Measurements from ENCODE around the gene LAG3. TPM values are rescaled to one million over a fixed set of nuclear protein-coding genes. Genes with fewer than 3 reads are reported as not detected.

LAG3 gene
- polyA plus RNA-seq, 1 of the 3 experiments (the other 2 are of a cell fraction): 0.72 TPM

DNA sequence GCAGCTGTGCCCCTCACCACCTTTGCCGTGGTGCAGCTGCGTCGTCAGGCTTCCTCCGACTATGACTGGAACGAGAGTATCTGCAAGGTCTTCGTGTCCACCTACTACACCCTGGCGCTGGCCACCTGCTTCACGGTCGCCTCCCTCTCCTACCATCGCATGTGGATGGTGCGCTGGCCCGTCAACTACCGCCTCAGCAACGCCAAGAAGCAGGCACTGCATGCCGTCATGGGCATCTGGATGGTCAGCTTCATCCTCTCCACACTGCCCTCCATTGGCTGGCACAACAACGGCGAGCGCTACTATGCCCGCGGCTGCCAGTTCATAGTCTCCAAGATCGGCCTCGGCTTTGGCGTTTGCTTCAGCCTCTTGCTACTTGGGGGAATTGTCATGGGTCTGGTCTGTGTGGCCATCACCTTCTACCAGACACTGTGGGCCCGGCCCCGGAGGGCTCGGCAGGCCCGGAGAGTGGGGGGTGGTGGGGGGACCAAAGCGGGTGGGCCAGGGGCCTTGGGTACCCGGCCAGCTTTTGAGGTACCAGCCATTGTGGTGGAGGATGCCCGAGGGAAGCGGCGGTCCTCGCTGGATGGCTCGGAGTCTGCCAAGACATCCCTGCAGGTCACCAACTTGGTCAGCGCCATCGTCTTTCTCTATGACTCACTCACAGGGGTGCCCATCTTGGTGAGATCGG, 51.9 kb downstream of the LAG3 start:
- WGBS (ENCODE audit: low lambda C conversion rate): 95% methylated on average over 33 of the region's 37 CpGs
- DNase-seq: no peak
- Histone ChIP-seq H4K20me1 (ENCODE audit: insufficient read depth) (no peaks in the 10 kb centered on the region), H3K9ac (no peak overlapping the region), H3K9me2 (no peaks in the 10 kb centered on the region), H3K4me1 (ENCODE audit: control insufficient read depth in 1 of 2, insufficient read depth in 2 of 2, low read depth in 1 of 2, low read length in 1 of 2) (peaks cover 24 to 64% of the 10 kb centered on the region in 2 experiments; a peak in 3 of 4 replicates), H3K79me2 (ENCODE audit: insufficient read depth) (peaks cover 13% of the 10 kb centered on the region), H3K9me3 (no peaks in the 10 kb centered on the region), H3K36me3 (replicated peaks in 1 of 2; ENCODE audit: control insufficient read depth in 1 of 2, insufficient read depth in 2 of 2, low read length in 1 of 2) (no peaks in the 10 kb centered on the region), H3K4me2 (no peak overlapping the region), H2AFZ (ENCODE audit: low read depth) (no peak overlapping the region), H3F3A (replicated peaks; ENCODE audit: insufficient read depth) (peaks cover 8% of the 10 kb centered on the region), H3K27ac (ENCODE audit: low read depth in 2 of 2, low read length in 1 of 2) (no peak overlapping the region), H3K27me3 (ENCODE audit: insufficient read depth) (no peaks in the 10 kb centered on the region), H3K4me3 (ENCODE audit: low read depth in 2 of 2, low read length in 1 of 2) (no peak overlapping the region)
- TF ChIP-seq REST (IDR thresholded peaks at IDR 0.05; ENCODE audit: low read depth, low read length): no peak
- TF ChIP-seq SIN3A (IDR thresholded peaks at IDR 0.05; ENCODE audit: borderline replicate concordance, low read depth, low read length): no peak
- no peak for TF ChIP-seq EZH2phosphoT487 (IDR thresholded peaks at IDR 0.05; ENCODE audit: borderline replicate concordance, low read depth)
- no peak for TF ChIP-seq RFX5 (IDR thresholded peaks at IDR 0.05; ENCODE audit: low read length)
- TF ChIP-seq TAF1 (IDR thresholded peaks at IDR 0.05; ENCODE audit: borderline replicate concordance, low read depth, low read length): no peak
- no peak for TF ChIP-seq IRF3 (IDR thresholded peaks at IDR 0.05; ENCODE audit: low read depth, low read length)
- TF ChIP-seq MXI1 (IDR thresholded peaks at IDR 0.05; ENCODE audit: low read depth, low read length): no peak
- TF ChIP-seq TEAD4 (IDR thresholded peaks at IDR 0.05; ENCODE audit: borderline replicate concordance, insufficient read depth): no peak
- TF ChIP-seq RCOR1 (IDR thresholded peaks at IDR 0.05; ENCODE audit: low read length): no peak
- TF ChIP-seq MAX (IDR thresholded peaks at IDR 0.05; ENCODE audit: low read depth): no peak
- TF ChIP-seq NFIC (IDR thresholded peaks at IDR 0.05; ENCODE audit: borderline replicate concordance): no peak
- no peak for TF ChIP-seq GABPA (IDR thresholded peaks at IDR 0.05; ENCODE audit: low read depth)
- POLR2A ChIA-PET: interaction anchor here (1.3 to 7.0 kb wide), 2 partner anchors 48 to 71 kb away, joined by 3 to 46 read pairs; partner anchors contain the start of genes MLF2 and SPSB2
- CTCF ChIA-PET: interaction anchor here (1.0 to 14.1 kb wide), 21 partner anchors 7 to 154 kb away, joined by 3 to 246 read pairs (median 10); partner anchors contain the start of genes CD4, CDCA3, GNB3 and MLF2
